NCI-H2196 (cell line): ENCODE measurements around the gene TVP23C.
"Not testable (repeated sequence)": the region's sequence is repeated elsewhere in the genome, so short reads cannot be mapped to it uniquely, and the experiment has no call there.

ENCODE experiments used
- DNase-seq: peaks from one replicate; lab custom pipeline; 2025; ENCODE audit not compliant: unreplicated experiment; lab: John Stamatoyannopoulos, UW

TVP23C gene

GRCh38 chr17:15526292-15527218 lies 36.7 kb downstream of the TVP23C start:
- not testable (repeated sequence) for DNase-seq

- DNase-seq = not testable (repeated sequence)
Measured at GRCh38 chr17:15524990-15525985, 38.0 kb downstream of the TVP23C start.

- DNase-seq = no peak
Measured at GRCh38 chr17:15516150-15516549, 47.1 kb downstream of the TVP23C start.

- DNase-seq = no peak
Measured at GRCh38 chr17:15514469-15514868, 48.8 kb downstream of the TVP23C start.

GRCh38 chr17:15513856-15514459 lies 49.3 kb downstream of the TVP23C start:
- DNase-seq = no peak

GRCh38 chr17:15513058-15513791 lies 50.1 kb downstream of the TVP23C start:
- DNase-seq = no peak

- no peak for DNase-seq
Measured at GRCh38 chr17:15512071-15512709, 51.1 kb downstream of the TVP23C start.

GRCh38 chr17:15511142-15511541 lies 52.1 kb downstream of the TVP23C start:
- no peak for DNase-seq

GRCh38 chr17:15510361-15510760 lies 52.9 kb downstream of the TVP23C start:
- DNase-seq = no peak

GRCh38 chr17:15509095-15509494 lies 54.2 kb downstream of the TVP23C start:
- DNase-seq = no peak

GRCh38 chr17:15508466-15508865 lies 54.8 kb downstream of the TVP23C start:
- no peak for DNase-seq

- DNase-seq = no peak
Measured at GRCh38 chr17:15507896-15508295, 55.4 kb downstream of the TVP23C start.

GRCh38 chr17:15507001-15507400 lies 56.3 kb downstream of the TVP23C start:
- no peak for DNase-seq

GRCh38 chr17:15505708-15506107 lies 57.6 kb downstream of the TVP23C start:
- not testable (repeated sequence) for DNase-seq

GRCh38 chr17:15503731-15504130 lies 59.6 kb downstream of the TVP23C start:
- no peak for DNase-seq

GRCh38 chr17:15502369-15503112 lies 60.7 kb downstream of the TVP23C start:
- DNase-seq = peak; percentile 11

GRCh38 chr17:15501793-15502192 lies 61.5 kb downstream of the TVP23C start:
- DNase-seq = no peak

GRCh38 chr17:15501282-15501681 lies 62.0 kb downstream of the TVP23C start:
- no peak for DNase-seq

GRCh38 chr17:15498107-15498506 lies 65.2 kb downstream of the TVP23C start:
- DNase-seq = no peak
